ENCODE measurements around the gene FAM3C.
"Not testable (repeated sequence)": the region's sequence is repeated elsewhere in the genome, so short reads cannot be mapped to it uniquely, and the experiment has no call there.

The FAM3C gene

DNA sequence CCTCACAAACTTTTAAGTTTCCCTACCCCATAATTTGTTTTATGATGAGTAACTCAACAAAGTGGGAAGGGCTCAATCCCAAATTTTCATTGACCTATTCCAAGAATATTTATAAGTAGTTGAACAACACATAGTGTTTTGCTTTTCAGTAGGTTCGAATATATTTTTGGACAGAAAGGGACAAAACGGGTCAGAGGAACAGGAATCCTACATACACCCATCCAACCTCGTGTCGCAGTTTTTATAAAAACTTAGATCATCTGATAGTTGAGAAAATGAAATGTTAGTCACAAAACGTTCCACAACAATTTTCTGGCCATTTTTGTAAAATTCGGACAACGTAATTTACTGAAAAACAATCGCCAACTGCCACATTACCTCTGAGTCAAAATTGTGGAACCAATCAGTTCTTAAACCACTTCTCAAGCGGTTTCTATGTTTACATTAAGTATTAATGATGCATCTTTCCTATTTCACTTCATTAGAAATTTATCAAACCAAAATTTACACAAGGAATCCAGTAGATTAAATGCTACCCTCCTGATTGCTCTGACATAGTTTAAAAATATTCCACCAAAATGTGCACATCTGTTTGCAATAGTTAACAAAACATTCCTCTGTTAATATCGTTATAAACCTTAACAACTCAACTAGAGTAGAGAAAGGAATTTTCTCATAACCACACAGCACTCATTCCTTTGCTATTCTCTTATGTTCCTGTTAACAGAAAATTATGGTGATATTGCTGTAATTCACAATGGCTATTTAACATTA is 61.0 kb downstream of the FAM3C start:
- in situ Hi-C loops (cut with MboI; ENCODE audit: low sequenced_read_pairs) = no loop called here

DNA sequence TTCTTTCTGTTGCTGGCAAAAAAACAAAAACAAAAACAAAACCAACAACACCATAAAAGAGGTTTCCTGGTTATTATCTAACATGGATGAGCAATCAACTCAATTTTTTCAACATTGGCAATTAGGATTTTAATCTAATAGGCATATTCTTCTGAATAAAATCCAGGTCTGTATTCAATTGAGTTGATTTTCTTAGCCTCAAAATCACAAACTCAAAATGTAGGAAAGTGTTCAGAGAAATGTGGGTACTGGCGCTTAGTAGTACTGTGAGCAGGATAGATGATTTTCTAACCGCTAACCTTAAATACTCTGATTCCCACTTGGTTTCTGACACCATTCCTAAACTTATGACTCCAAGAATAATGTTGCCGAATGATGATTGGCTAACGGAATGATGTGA is 61.7 kb downstream of the FAM3C start:
- in situ Hi-C loops (cut with MboI; ENCODE audit: low sequenced_read_pairs) = no loop called here

DNA sequence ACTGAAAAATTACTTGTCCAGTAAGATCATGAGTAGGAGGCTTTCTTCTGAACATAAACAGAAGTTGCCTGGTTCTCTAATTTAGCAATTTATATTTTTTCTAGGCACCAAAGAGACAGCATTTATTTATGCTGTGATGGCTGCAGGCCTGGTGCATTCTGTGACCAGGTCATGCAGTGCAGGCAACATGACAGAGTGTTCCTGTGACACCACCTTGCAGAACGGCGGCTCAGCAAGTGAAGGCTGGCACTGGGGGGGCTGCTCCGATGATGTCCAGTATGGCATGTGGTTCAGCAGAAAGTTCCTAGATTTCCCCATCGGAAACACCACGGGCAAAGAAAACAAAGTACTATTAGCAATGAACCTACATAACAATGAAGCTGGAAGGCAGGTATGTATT is 64.5 kb downstream of the FAM3C start:
- in situ Hi-C loops (cut with MboI; ENCODE audit: low sequenced_read_pairs) = no loop called here

DNA sequence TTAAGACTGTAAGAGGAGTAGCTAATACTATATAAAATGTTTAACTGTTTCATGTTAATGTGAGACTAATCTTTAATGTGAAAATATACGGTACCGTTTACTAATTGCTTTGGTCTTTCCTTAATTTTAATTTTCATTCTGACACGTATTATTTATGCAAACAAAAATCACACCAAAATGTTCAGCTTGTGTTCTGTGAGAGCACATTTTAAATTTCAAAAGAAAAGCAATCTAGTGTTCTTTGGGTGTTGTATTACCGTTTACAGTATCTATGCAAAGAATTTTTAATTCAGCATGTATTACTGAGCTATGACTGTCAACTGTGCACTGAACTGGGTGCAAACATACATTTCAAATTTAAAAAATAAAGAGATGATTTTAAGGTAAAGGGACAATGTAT is 65.1 kb downstream of the FAM3C start:
- in situ Hi-C loops (cut with MboI; ENCODE audit: low sequenced_read_pairs) = no loop called here

DNA sequence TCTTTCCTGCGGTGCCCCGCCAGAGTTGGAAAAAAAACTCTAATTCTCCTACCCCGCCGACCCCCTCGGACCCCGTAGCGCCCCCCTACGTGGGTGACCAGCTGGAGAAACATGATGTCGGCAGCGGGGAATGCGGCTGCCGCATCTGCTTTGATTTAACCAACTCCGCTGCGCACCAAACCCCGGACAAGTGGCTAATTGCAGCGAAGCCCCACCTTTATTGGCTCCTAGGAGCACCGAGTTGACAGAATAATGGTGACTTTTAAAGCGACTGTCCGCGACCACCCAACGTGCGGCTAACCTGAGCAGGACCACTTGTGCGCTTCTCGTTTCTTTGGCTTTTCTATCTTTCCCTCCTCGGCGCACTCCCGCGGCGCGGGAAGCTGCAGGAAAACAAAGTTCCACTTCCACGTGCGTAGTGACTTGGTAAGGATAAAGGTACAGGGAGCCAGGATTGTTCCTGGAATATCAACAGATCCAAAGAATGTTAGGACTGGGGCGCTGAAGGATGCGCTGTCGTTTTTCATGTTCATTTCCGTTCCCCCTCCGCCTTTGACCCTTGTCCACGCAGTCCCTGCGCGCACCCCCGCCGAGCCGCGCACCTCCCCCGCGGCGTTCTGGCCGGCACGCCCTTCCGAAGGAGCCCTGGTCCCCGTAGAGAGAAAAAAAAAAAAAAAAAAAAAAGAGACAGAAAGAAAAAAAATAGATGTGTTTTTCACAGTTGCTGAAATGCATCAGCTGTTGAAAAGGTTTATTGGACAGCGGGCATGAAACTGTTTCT is 65.9 kb downstream of the FAM3C start:
- in situ Hi-C loops (cut with MboI; ENCODE audit: low sequenced_read_pairs) = no loop called here

DNA sequence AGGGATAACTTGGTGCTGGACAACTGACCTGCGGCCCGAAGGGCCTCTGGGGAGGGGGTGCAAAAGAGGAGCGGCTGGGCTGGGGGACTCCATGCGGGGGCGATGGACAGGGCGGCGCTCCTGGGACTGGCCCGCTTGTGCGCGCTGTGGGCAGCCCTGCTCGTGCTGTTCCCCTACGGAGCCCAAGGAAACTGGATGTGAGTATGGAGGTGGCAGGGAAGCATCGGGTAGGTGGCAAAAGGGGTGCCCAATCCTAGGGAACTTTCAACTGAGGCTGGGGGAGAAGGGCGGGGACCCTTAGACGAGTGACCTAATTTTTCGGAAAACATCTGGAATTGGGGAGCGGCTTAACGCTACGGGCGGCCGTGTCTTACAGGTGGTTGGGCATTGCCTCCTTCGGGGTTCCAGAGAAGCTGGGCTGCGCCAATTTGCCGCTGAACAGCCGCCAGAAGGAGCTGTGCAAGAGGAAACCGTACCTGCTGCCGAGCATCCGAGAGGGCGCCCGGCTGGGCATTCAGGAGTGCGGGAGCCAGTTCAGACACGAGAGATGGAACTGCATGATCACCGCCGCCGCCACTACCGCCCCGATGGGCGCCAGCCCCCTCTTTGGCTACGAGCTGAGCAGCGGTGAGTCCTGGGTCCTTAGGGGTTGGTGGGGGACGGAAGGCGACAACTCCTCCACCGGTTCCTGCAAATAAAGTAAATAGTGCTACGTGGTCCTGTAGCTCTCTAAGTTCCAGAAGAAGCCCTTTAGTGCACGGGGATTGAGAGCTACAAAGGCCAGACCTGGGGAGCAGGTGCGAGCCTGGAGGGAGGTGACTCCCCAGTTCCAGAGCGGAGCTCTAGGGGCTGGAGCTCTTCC is 66.7 kb downstream of the FAM3C start:
- in situ Hi-C loops (cut with MboI; ENCODE audit: low sequenced_read_pairs) = no loop called here

DNA sequence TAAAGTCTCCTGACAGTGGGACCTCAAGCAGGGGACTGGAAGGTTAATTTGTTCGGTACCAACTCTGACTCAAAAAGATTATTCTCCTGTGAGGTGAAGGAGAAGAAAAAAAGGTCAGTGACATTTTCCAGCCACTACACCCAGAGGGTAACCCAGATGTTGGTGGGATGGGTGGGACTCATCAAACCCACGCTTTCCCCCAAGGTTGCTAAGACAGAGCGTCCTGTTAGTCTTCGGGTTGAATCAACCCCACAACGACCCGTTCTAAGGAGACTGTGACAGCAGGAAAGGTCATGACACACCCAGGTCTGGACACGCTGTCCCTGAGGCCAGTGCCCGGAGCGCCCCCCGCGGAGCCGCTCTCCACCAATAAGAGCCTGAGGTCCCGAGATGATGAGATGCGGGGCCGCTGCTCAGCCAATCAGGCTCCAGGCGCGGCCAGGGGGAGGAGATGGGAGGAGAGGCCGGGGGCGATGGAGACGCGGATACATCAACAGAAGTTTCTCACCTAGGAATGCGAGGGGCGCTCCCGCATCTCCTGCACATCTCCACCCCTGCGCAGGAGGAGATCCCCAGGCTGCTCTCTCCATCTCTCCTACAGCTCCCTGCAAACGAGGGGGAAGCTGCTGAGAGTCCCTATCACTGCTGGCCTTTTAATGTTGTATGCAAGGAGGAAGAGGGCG is 67.5 kb downstream of the FAM3C start, which contains the start of gene WNT16:
Gene WNT16 (plus strand): TSS at position 493 of the 683 bp plus-strand sequence. CDS start 293 bp downstream, outside the sequence.
- in situ Hi-C loops (cut with MboI; ENCODE audit: low sequenced_read_pairs) = no loop called here

DNA sequence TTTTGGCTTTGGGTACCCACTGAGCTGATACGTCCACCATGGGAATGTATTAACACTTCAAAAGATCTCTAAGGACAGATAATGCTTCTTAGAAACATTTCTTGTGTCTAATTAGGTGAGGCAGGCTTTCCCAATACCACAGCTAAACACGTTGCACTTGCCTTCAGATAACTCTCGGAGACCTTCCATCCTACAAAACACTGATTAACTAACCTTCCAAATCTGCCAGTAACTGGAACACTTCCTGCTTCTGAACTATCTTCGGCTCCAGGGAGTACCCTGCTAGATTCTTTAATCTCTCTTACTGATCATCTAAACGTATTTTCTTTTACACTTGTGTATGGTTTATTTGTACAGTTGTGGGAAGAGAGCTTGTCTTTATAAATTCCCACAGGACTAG is 68.4 kb downstream of the FAM3C start:
- in situ Hi-C loops (cut with MboI; ENCODE audit: low sequenced_read_pairs) = no loop called here

DNA sequence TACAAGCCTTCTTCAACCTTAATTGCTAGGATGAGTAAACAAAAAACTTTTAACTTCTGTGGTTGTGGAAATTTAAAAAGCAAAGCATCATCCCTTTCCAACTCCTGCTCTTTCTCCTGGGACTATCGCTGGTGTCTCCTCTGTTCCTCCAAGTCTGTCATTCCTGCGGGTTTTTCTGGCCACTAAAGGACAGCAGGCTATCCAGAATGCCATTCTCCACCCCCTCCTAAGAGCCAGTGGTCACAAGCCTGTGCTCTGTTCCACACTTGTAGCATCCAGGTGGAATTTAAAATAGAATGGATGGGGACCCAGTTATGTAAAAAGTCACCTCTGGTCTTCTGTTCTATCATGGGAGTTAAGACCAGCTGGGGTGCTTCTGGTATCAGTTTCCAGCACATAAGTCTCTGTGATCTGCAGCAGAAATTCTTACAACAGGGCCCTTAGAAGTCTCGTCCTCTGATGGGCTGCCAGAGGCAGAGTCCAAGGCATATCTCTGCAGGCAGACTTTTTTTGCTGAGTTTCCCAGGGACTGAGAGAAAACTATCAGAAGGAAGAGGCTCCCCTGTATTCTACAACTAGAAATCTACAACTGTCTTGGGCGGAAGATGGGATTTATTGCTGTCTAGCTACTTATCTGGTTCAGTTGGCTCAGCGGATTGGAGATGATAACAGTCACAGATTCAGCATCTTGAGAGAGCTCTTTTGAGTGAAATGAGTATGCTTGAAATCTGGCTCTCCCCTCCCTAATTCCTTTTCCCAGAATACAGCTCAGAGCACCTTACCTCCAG is 72.4 kb downstream of the FAM3C start:
- in situ Hi-C loops (cut with MboI; ENCODE audit: low sequenced_read_pairs) = no loop called here

DNA sequence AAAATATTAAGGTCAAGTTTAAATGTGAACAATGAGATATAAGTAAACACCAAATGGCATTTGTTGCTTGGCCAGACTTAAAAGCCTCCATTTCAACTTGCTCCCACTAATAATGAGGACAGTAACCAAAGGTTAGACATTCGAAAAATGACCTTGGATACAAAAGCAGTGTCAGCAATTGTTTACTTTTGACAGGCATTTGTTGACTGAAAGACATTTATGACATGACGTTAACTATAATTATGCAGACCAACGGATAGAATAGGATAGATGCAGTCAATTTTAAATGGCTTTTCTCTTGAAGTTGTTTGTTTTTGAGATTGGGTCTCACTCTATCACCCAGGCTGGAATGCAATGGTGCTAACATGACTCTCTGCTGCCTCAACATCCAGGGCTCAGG is 73.6 kb downstream of the FAM3C start:
- in situ Hi-C loops (cut with MboI; ENCODE audit: low sequenced_read_pairs) = no loop called here

DNA sequence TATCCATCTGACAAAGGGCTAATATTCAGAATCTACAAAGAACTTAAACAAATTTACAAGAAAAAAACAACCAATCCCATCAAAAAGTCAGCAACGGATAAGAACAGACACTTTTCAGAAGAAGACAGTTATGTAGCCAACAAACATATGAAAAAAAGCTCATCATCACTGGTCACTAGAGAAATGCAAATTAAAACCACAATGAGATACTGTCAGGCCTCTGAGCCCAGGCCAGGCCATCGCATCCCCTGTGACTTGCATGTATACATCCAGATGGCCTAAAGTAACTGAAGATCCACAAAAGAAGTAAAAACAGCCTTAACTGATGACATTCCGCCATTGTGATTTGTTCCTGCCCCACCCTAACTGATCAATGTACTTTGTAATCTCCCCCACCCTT is 80.9 kb downstream of the FAM3C start:
- in situ Hi-C loops (cut with MboI; ENCODE audit: low sequenced_read_pairs) = not testable (repeated sequence)

DNA sequence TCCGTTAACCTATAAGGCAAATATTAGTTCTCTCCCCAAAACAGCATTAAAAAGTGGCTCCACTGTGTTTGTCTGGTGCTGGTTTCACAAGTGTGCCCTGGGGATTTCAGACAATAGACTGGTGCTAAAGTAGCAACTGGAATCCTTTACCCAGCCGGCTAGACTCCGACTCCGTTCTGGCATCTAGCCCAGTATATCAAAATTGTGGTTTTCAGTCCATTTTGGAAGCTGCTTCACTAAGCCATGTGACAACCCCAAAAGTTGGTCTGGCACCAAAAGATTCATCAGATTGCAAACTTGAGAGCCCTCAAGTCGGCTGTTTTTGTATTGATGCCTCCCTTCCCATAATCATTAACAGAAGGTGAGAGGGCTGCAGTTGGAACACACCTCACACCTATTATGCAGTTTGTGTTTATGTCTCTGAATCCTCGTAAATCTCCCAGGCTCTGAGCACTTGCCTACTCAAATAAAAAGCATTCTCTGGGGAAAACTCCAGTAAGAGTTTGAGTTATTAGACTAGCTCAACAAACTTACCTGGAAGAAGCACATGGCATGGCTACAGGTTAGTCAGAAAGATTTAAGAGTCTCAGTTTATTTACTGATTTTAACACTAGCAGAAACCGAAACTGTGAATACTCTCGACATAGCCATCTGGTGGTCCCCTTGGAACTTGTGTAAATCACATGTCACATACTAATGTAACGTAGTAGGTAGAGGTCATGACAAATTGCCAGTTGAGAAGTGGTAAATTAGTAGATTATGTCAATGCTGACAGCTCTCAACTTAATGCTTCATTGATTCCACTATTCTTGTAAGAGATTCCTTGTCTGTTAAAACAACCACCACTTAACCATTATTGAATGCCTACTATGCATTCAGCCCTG is 82.1 kb downstream of the FAM3C start:
- in situ Hi-C loops (cut with MboI; ENCODE audit: low sequenced_read_pairs) = no loop called here

DNA sequence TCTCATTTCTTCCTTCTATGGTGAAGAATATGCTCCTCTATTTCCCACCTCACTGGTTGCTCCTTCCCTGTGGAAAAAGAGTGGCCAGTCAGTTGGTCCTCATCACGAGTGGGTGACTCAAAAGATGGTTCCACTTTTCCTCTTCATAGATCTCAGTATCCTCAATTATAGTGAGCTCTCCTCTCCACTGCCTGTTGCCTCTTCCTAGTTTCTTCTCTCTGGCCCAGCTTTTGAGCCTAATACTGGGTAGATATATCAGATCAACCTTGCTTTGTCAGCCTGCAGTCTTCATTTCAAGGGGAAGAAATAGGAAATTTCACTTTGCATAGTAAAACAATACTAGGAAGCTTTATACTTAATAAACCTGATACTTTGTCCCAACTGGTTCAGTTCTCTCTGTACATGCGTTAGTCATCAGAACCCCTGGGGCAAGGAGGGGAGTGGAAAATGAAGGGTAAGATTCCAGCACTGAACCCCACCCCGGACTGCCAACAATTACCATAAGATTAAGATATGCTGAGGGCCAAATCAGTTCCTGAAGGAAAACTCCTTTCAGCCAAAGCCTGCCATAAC is 82.8 kb downstream of the FAM3C start:
- in situ Hi-C loops (cut with MboI; ENCODE audit: low sequenced_read_pairs) = no loop called here

DNA sequence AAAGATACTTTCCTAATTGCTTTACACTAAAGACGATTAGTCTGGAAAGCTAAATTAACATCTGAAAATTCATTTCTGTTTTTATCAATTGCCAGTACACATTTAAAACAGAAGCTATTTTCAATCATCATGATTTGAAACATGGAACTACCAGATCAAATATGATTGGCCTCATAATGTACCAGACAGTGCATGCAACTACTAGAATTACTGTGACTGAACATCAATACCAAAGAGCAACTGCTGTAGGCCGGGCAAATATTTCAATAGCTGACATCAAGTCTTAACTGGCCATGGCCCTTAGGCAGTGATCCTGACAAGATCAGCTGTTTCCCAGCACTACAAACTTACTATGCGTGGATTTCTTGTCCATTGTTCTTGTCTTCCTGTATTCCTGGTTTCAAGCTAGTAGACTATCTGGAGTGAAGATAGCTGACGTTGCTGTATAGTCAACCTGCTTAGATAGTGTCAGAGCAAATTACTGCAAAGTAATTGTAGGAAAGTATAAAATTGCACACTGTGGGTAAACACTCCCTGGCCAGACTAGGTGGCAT is 89.0 kb downstream of the FAM3C start:
- in situ Hi-C loops (cut with MboI; ENCODE audit: low sequenced_read_pairs) = no loop called here

DNA sequence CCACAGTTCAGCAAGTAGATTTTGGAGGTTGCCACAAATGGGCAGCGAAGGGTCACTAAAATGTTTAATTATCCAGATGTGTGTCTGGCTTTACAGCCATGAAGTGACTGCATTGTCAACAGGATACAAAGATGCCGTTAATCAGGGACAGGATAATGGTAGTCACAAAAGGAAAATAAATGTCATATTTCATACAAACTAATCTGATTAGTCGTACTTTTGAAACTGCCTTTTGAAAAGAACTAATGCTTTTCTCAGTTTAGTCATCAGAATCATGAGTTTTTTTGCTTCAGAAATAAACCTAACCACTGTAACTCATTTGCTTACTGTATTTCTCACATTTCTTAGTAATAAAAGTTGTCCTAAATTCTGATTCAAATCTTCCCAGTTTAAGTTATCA is 89.5 kb downstream of the FAM3C start:
- in situ Hi-C loops (cut with MboI; ENCODE audit: low sequenced_read_pairs) = no loop called here

DNA sequence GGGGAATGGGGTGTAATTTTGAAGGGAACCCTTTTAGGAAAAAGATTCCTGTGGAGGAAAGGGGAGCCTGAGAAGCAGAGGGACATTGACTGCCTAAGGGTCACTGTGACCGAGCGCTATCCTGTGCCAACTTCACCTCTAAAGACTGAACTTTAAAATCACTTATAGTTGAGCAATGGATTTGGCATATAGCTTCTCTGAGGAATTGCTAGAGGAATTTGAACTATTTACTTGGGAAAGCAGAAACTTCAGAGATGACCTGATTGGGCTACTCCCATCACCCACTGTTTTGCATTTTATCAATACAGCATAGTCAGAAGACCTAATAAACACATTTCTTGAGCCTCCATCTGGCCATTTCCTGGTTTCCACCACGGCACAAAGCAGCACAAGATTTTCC is 91.0 kb downstream of the FAM3C start:
- in situ Hi-C loops (cut with MboI; ENCODE audit: low sequenced_read_pairs) = no loop called here

DNA sequence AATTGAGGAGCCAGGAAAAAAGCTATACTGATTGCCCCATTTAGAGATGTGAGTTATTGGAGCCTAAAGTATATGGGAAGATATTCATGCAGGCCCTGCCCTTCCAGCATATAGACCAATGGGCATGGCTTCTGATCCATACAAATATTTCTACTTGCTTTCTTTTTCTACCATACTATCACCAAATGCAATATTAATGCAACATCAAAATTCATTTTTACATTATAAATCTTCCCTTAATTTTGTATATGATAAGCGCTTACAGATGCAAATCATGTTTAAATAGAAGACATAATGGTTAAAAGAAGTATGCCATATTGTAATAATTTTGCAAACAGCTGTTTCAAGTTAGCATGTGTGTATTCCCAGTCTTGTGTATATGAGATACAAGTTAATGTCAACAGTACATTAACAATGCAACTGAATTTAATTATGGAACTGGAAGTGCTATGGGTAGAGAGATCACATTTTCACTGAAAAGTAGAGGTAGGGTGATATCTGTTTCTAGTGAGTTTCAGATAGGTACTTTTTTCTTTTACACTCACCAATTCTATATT is 91.9 kb downstream of the FAM3C start:
- in situ Hi-C loops (cut with MboI; ENCODE audit: low sequenced_read_pairs) = no loop called here
